ENCODE results near the gene ARPIN. TPM values are rescaled to one million over a fixed set of nuclear protein-coding genes. Genes with fewer than 3 reads are reported as not detected.
A peak's percentile ranks its signal among the peaks of the same experiment; 100 is the strongest.

ARPIN gene
- total and polyA plus RNA-seq, 9 of the 15 experiments (the other 6 are each of a cell fraction or from before 2014, with no cell fraction given): not detected

DNA sequence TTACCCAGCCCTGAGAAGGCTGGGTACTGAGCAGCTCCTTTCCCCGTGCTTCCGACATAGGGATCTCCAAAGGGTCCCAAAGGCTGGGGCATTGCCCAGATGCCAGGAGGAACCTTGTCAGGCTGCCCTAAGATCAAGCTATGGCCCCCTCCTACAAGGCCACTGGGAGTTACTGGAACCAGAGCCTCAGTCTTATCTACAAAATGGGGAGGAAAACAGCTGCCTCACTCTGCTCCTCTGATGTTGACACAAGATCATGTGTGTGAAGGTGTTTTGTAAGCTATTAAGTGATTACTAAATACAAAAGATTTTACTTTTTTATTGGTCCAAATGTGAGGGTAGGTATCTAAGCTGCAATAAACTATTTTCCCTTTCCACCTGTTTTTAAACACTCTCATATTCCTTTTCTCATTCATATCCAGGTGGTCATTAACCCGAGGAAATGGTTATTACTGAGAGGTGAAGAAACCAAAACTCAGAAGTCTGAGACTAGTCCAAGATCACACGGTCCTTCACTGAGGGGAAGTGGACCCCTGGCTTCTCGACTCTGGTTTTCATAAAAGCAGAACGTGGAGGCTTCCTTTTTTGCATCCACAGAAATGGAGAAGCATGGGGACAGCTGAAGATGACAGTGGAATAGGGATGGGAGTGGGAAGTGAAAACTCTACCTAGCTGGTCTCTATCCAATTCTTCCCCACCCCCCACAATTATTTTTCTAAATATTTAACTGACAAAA is 1.7 kb downstream of the ARPIN start:
- peak; percentile 69 for ATAC-seq
- WGBS (ENCODE audit: insufficient coverage, low coverage, missing lambda C conversion rate): 0% methylated on average over 6 of the region's 6 CpGs
- peaks cover 9 to 11% of the 10 kb centered on the region in 2 experiments; a peak in 3 of 5 replicates for H3K4me1 ChIP-seq (replicated peaks in 1 of 2; ENCODE audit: control insufficient read depth in 2 of 2, insufficient read depth in 2 of 2, low read length in 2 of 2)
- H3K4me3 ChIP-seq: no peak overlapping the region
- H2AFZ ChIP-seq (ENCODE audit: low read depth, low read length): no peak overlapping the region
- H3K27me3 ChIP-seq (ENCODE audit: control insufficient read depth in 2 of 2, insufficient read depth in 2 of 2, low read length in 2 of 2): peaks cover 2 to 22% of the 10 kb centered on the region in 2 experiments; a peak in 3 of 5 replicates
- H3K9ac ChIP-seq (ENCODE audit: insufficient read depth in 1 of 2, low read depth in 2 of 2, low read length in 2 of 2): peak overlapping the region in 1 of 2 experiments; percentile 48; a peak in 1 of 4 replicates
- intact Hi-C loops (cut with micrococcal nuclease): no loop called here
- FAIRE-seq: no peak
- H3K9me1 ChIP-seq (ENCODE audit: control insufficient read depth, insufficient read depth, low read length): no peaks in the 10 kb centered on the region
- no peak overlapping the region for H3K27ac ChIP-seq (ENCODE audit: extremely low read depth, low read depth, low read length)
- no peak overlapping the region for H3K4me2 ChIP-seq (ENCODE audit: insufficient read depth, low read length)
- H3K9me3 ChIP-seq (replicated peaks; ENCODE audit: control insufficient read depth, insufficient read depth, low read depth, low read length): no peaks in the 10 kb centered on the region
- no peaks in the 10 kb centered on the region for H3K79me2 ChIP-seq (ENCODE audit: control insufficient read depth, insufficient read depth, low read length)
- in situ Hi-C loops (cut with MboI): no loop called here
- H4K20me1 ChIP-seq (replicated peaks; ENCODE audit: control insufficient read depth, insufficient read depth, low read length): no peaks in the 10 kb centered on the region
- H3K36me3 ChIP-seq (ENCODE audit: control insufficient read depth, insufficient read depth, low read length): no peaks in the 10 kb centered on the region
- no TSS peak for BruUV-seq (replicated peaks)
- CTCF ChIA-PET (ENCODE audit: low intra/inter-chr PET ratio): no interaction called here
- peak in 2 of 4 experiments; percentile 20 to 26 for DNase-seq (ENCODE audit: extremely low read depth in 1 of 4, low spot score in 3 of 4)
- POLR2A ChIA-PET: interaction anchor here (0.6 to 1.3 kb wide), 2 partner anchors 37 to 163 kb away, joined by 3 read pairs; no protein-coding TSS in a partner anchor
- TF ChIP-seq DPF2 (IDR thresholded peaks at IDR 0.05) (peak; percentile 34; the same call in 1 of the 2 replicates), SPI1 (IDR thresholded peaks at IDR 0.05; ENCODE audit: borderline replicate concordance, low read depth, low read length) (0 out of 2 replicates have a peak, but pooled peaks have one; percentile 19), HIVEP1 (CRISPR knock-in tag; IDR thresholded peaks at IDR 0.05) (no peak), ASH1L (IDR thresholded peaks at IDR 0.05; ENCODE audit: borderline replicate concordance, low read depth, partially characterized antibody) (no peak), FOXA3 (CRISPR knock-in tag; conservative IDR thresholded peaks at IDR 0.05 in 1 of 2, IDR thresholded peaks at IDR 0.05 in 1 of 2) (peak; percentile 42 to 92; a peak in 2 of 4 replicates), CBFA2T3 (IDR thresholded peaks at IDR 0.05) (peak; percentile 45), FOXK2 (conservative IDR thresholded peaks at IDR 0.05 in 1 of 2, IDR thresholded peaks at IDR 0.05 in 1 of 2; ENCODE audit: low read depth in 2 of 2) (0 out of 4 replicates have a peak, but pooled peaks of 1 of the 2 experiments have one; percentile 30), TAL1 (IDR thresholded peaks at IDR 0.05) (peak; percentile 58), CHD4 (IDR thresholded peaks at IDR 0.05; ENCODE audit: insufficient read depth, insufficient replicate concordance, low read depth, low read length, poor library complexity, severe bottlenecking) (no peak), ARID1B (IDR thresholded peaks at IDR 0.05) (peak; percentile 66), SMARCA4 (IDR thresholded peaks at IDR 0.05) (0 out of 2 replicates have a peak, but pooled peaks have one; percentile 22)
- TF ChIP-seq, protein P1, sequence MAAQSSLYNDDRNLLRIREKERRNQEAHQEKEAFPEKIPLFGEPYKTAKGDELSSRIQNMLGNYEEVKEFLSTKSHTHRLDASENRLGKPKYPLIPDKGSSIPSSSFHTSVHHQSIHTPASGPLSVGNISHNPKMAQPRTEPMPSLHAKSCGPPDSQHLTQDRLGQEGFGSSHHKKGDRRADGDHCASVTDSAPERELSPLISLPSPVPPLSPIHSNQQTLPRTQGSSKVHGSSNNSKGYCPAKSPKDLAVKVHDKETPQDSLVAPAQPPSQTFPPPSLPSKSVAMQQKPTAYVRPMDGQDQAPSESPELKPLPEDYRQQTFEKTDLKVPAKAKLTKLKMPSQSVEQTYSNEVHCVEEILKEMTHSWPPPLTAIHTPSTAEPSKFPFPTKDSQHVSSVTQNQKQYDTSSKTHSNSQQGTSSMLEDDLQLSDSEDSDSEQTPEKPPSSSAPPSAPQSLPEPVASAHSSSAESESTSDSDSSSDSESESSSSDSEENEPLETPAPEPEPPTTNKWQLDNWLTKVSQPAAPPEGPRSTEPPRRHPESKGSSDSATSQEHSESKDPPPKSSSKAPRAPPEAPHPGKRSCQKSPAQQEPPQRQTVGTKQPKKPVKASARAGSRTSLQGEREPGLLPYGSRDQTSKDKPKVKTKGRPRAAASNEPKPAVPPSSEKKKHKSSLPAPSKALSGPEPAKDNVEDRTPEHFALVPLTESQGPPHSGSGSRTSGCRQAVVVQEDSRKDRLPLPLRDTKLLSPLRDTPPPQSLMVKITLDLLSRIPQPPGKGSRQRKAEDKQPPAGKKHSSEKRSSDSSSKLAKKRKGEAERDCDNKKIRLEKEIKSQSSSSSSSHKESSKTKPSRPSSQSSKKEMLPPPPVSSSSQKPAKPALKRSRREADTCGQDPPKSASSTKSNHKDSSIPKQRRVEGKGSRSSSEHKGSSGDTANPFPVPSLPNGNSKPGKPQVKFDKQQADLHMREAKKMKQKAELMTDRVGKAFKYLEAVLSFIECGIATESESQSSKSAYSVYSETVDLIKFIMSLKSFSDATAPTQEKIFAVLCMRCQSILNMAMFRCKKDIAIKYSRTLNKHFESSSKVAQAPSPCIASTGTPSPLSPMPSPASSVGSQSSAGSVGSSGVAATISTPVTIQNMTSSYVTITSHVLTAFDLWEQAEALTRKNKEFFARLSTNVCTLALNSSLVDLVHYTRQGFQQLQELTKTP (IDR thresholded peaks at IDR 0.05; ENCODE audit: low read depth in 1 of 2, partially characterized antibody in 2 of 2): no peak
- TF ChIP-seq, protein P2, sequence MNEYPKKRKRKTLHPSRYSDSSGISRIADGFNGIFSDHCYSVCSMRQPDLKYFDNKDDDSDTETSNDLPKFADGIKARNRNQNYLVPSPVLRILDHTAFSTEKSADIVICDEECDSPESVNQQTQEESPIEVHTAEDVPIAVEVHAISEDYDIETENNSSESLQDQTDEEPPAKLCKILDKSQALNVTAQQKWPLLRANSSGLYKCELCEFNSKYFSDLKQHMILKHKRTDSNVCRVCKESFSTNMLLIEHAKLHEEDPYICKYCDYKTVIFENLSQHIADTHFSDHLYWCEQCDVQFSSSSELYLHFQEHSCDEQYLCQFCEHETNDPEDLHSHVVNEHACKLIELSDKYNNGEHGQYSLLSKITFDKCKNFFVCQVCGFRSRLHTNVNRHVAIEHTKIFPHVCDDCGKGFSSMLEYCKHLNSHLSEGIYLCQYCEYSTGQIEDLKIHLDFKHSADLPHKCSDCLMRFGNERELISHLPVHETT (CRISPR knock-in tag; conservative IDR thresholded peaks at IDR 0.05 in 1 of 2, IDR thresholded peaks at IDR 0.05 in 1 of 2): no peak
- TF ChIP-seq, protein P3, sequence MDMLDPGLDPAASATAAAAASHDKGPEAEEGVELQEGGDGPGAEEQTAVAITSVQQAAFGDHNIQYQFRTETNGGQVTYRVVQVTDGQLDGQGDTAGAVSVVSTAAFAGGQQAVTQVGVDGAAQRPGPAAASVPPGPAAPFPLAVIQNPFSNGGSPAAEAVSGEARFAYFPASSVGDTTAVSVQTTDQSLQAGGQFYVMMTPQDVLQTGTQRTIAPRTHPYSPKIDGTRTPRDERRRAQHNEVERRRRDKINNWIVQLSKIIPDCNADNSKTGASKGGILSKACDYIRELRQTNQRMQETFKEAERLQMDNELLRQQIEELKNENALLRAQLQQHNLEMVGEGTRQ (CRISPR knock-in tag; IDR thresholded peaks at IDR 0.05): 0 out of 2 replicates have a peak, but pooled peaks have one; percentile 4
